Fibroblast of lung (primary cell): Measurements from ENCODE around the gene MEFV. TPM values are rescaled to one million over a fixed set of nuclear protein-coding genes. Genes with fewer than 3 reads are reported as not detected.

ENCODE experiments used
- DNase-seq, 2 donors: peaks; one replicate each; pipeline versions ENCODE4 v3.0.0 to v3.0.0-alpha.2; 2010; ENCODE audit warnings: low read depth in 2 of 2
- H2AFZ ChIP-seq: 2 replicates; pipeline ENCODE4 v1.5.1; 2012; ENCODE audit warnings: low read length, control low read depth, inconsistent platforms
- H3K27ac ChIP-seq: 2 replicates; pipeline ENCODE4 v1.5.1; 2011; ENCODE audit warnings: low read length, control low read depth; ENCODE audit not compliant: insufficient read depth
- H3K27me3 ChIP-seq: 2 replicates; pipeline ENCODE4 v1.5.1; 2011; ENCODE audit warnings: mild to moderate bottlenecking, low read length; ENCODE audit not compliant: control insufficient read depth, insufficient read depth
- H3K36me3 ChIP-seq: 2 replicates; pipeline ENCODE4 v1.5.1; 2011; ENCODE audit warnings: low read length; ENCODE audit not compliant: control insufficient read depth, insufficient read depth
- H3K4me1 ChIP-seq: 2 replicates; pipeline ENCODE4 v1.5.1; 2011; ENCODE audit warnings: low read length; ENCODE audit not compliant: control insufficient read depth, insufficient read depth; ENCODE audit errors: extremely low read depth
- H3K4me2 ChIP-seq: 2 replicates; pipeline ENCODE4 v1.5.1; 2011; ENCODE audit warnings: low read length, control low read depth; ENCODE audit not compliant: insufficient read depth; ENCODE audit errors: extremely low read depth
- H3K4me3 ChIP-seq, 4 experiments: fragments of 200-600 bp in 1 of 4; sonication (generic) in 1 of 4; replicated peaks in 1 of 4; 2 replicates each; pipeline ENCODE4 v1.5.1; 2011 to 2016; ENCODE audit warnings: low read length in 4 of 4, low read depth in 3 of 4, mild to moderate bottlenecking in 3 of 4, control low read depth in 2 of 4, inconsistent platforms in 1 of 4, mixed read lengths in 1 of 4; ENCODE audit not compliant: insufficient read depth in 1 of 4; ENCODE audit errors: control extremely low read depth in 1 of 4
- H3K79me2 ChIP-seq: 2 replicates; pipeline ENCODE4 v1.5.1; 2012; ENCODE audit warnings: mild to moderate bottlenecking, low read length, inconsistent platforms; ENCODE audit not compliant: control insufficient read depth, insufficient read depth
- H3K9ac ChIP-seq: 2 replicates; pipeline ENCODE4 v1.5.1; 2011; ENCODE audit warnings: mild to moderate bottlenecking, low read length, control low read depth; ENCODE audit not compliant: insufficient read depth
- H3K9me3 ChIP-seq: 2 replicates; pipeline ENCODE4 v1.5.1; 2012; ENCODE audit warnings: low read depth, low read length; ENCODE audit not compliant: control insufficient read depth, insufficient read depth
- H4K20me1 ChIP-seq: 2 replicates; pipeline ENCODE4 v1.5.1; 2011; ENCODE audit warnings: low read length; ENCODE audit not compliant: control insufficient read depth, insufficient read depth; ENCODE audit errors: extremely low read depth
- CTCF ChIP-seq, 2 donors: IDR thresholded peaks in 1 of 2; conservative IDR thresholded peaks in 1 of 2; 1 replicate in 1 of 2; 2 replicates in 1 of 2; pipeline ENCODE4 v1.5.1; 2011 to 2012; ENCODE audit warnings: low read length in 2 of 2, control low read depth in 1 of 2, inconsistent platforms in 1 of 2, low read depth in 1 of 2, mild to moderate bottlenecking in 1 of 2
- EZH2 ChIP-seq: IDR thresholded peaks from 2 replicates; pipeline ENCODE4 v1.5.1; 2012; ENCODE audit warnings: low read length, control low read depth, mild to moderate bottlenecking; ENCODE audit errors: missing control alignments
- polyA plus RNA-seq, 2 donors: library from polyadenylated mRNA; depleted of rRNA in 1 of 2; stranded (reverse) in 1 of 2; unstranded in 1 of 2; fragments of >200 nt; gene quantifications; 2 replicates each; pipeline ENCODE4 v1.2.1, GENCODE V29; 2011 to 2012; ENCODE audit warnings: missing spikeins in 1 of 2
- total RNA-seq: library from RNA; depleted of rRNA; stranded (reverse); fragments of >200 nt; gene quantifications from 2 replicates; pipeline ENCODE4 v1.2.1, GENCODE V29; 2014

MEFV gene
- total and polyA plus RNA-seq, 2 donors (not counting 1 experiment from before 2014, with no cell fraction given): 0.17 TPM; not detected in 1

DNA sequence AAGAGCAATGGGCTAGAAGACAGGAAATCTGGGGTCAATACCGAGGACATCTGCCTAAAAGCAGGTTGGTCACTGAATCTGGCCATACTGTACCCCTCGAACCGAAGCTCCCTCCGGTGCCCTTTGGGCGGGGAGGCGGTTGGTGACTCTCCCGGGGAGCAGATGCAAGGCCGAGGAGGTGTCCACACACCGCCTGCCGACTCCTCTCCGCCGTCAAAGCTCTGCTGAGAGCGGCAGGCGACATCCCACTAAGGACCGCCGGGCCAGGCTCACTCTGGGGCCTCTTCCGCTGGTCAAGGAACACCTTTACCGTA is 21.9 kb downstream of the MEFV start:
- Histone ChIP-seq H3K27me3 (no peaks in the 10 kb centered on the region), H2AFZ (peak overlapping the region; percentile 100), H3K27ac (peak overlapping the region; percentile 99), H3K4me3 (peak overlapping the region; percentile 72 to 99 (median 88)), H3K36me3 (peaks cover 6% of the 10 kb centered on the region), H4K20me1 (no peaks in the 10 kb centered on the region), H3K4me2 (peak overlapping the region; percentile 94), H3K9ac (peak overlapping the region; percentile 93), H3K79me2 (peaks cover 13% of the 10 kb centered on the region), H3K4me1 (no peaks in the 10 kb centered on the region), H3K9me3 (no peaks in the 10 kb centered on the region)
- TF ChIP-seq CTCF (conservative IDR thresholded peaks at IDR 0.05 in 1 of 2, IDR thresholded peaks at IDR 0.05 in 1 of 2; ENCODE audit: low read depth in 1 of 2, low read length in 2 of 2): no peak
- no peak for TF ChIP-seq EZH2
- no peak for DNase-seq

- Histone ChIP-seq H3K4me1 (no peaks in the 10 kb centered on the region), H3K4me2 (no peak overlapping the region), H4K20me1 (no peaks in the 10 kb centered on the region), H2AFZ (no peak overlapping the region), H3K79me2 (no peaks in the 10 kb centered on the region), H3K9me3 (no peaks in the 10 kb centered on the region), H3K4me3 (no peak overlapping the region), H3K9ac (no peak overlapping the region), H3K27ac (no peak overlapping the region), H3K36me3 (no peaks in the 10 kb centered on the region), H3K27me3 (no peaks in the 10 kb centered on the region)
- TF ChIP-seq EZH2: no peak
- no peak for TF ChIP-seq CTCF (conservative IDR thresholded peaks at IDR 0.05 in 1 of 2, IDR thresholded peaks at IDR 0.05 in 1 of 2; ENCODE audit: low read depth in 1 of 2, low read length in 2 of 2)
- peak; percentile 9 to 27 for DNase-seq
Observed at GRCh38 chr16:3223913-3224515, 32.4 kb downstream of the MEFV start.

DNA sequence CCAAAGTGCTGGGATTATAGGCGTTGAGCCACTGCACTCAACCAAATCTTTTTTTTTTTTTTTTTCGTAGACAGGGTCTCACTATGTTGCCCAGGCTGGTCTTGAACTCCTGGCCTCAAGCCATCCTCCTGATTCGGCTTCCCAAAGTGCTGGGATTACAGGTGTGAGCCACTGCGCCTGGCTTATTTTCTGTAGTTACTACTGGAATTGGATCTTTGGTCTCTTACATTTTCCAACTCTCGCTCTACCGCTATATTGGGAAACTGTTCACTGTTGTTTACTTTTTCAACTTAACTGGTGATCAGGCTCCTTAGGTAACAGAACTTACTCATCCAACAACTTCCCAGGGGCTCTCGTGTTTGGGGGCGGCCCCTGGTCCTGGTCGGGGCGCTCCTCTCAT is 35.6 kb downstream of the MEFV start:
- Histone ChIP-seq H4K20me1 (no peaks in the 10 kb centered on the region), H3K4me3 (no peak overlapping the region), H2AFZ (no peak overlapping the region), H3K4me1 (no peaks in the 10 kb centered on the region), H3K36me3 (no peaks in the 10 kb centered on the region), H3K79me2 (no peaks in the 10 kb centered on the region), H3K27ac (no peak overlapping the region), H3K9me3 (no peaks in the 10 kb centered on the region), H3K9ac (no peak overlapping the region), H3K27me3 (no peaks in the 10 kb centered on the region), H3K4me2 (no peak overlapping the region)
- TF ChIP-seq EZH2 (no peak), CTCF (conservative IDR thresholded peaks at IDR 0.05 in 1 of 2, IDR thresholded peaks at IDR 0.05 in 1 of 2; ENCODE audit: low read depth in 1 of 2, low read length in 2 of 2) (no peak)
- no peak for DNase-seq
